ENCODE measurements around the gene CHKB.
"Not testable (repeated sequence)": the region's sequence is repeated elsewhere in the genome, so short reads cannot be mapped to it uniquely, and the experiment has no call there.

The CHKB gene

GRCh38 chr22:50612168-50612527 is 29.5 kb upstream of the CHKB start:
- no peak for DNase-seq

GRCh38 chr22:50611341-50612060 is 28.9 kb upstream of the CHKB start:
- DNase-seq, result no peak

GRCh38 chr22:50610581-50610980 is 27.9 kb upstream of the CHKB start:
- no peak for DNase-seq

GRCh38 chr22:50610041-50610451 is 27.4 kb upstream of the CHKB start:
- DNase-seq, result no peak

- DNase-seq, result no peak
Observed at GRCh38 chr22:50609599-50609998, 26.9 kb upstream of the CHKB start.

GRCh38 chr22:50608996-50609395 is 26.3 kb upstream of the CHKB start:
- DNase-seq, result no peak

- DNase-seq, result not testable (repeated sequence)
Observed at GRCh38 chr22:50608058-50608840, 25.6 kb upstream of the CHKB start.

- no peak for DNase-seq
Observed at GRCh38 chr22:50607659-50608020, 25.0 kb upstream of the CHKB start.

GRCh38 chr22:50606946-50607658 is 24.5 kb upstream of the CHKB start:
- DNase-seq, result no peak

GRCh38 chr22:50606165-50606945 is 23.7 kb upstream of the CHKB start:
- no peak for DNase-seq

GRCh38 chr22:50605613-50606074 is 23.0 kb upstream of the CHKB start:
- no peak for DNase-seq

GRCh38 chr22:50605002-50605612 is 22.5 kb upstream of the CHKB start:
- no peak for DNase-seq

- DNase-seq, result no peak
Observed at GRCh38 chr22:50604256-50605001, 21.8 kb upstream of the CHKB start.

GRCh38 chr22:50603511-50604255 is 21.0 kb upstream of the CHKB start:
- no peak for DNase-seq

GRCh38 chr22:50602338-50602700 is 19.7 kb upstream of the CHKB start:
- peak in 1 of 2 donors; percentile 13 for DNase-seq

GRCh38 chr22:50601669-50602337 is 19.2 kb upstream of the CHKB start:
- DNase-seq, result no peak

- DNase-seq, result no peak
Observed at GRCh38 chr22:50600967-50601668, 18.5 kb upstream of the CHKB start.

- DNase-seq, result no peak
Observed at GRCh38 chr22:50600538-50600937, 17.9 kb upstream of the CHKB start, which contains the start of gene MAPK8IP2. MAPK8IP2 (plus strand) TSS chr22:50600793; CDS start chr22:50600819, 26 bp downstream.

GRCh38 chr22:50599816-50600455 is 17.3 kb upstream of the CHKB start:
- DNase-seq, result no peak

Measured in hippocampal formation (tissue), 2 donors.